Lower leg skin (tissue), 3 donors: ENCODE measurements around the gene CCDC9B.

Experiments used
- POLR2A ChIP-seq, 2 donors: fragments of 450-650 bp; IDR thresholded peaks; one replicate each; pipeline ENCODE4 v1.6.1; 2016 to 2017; ENCODE audit warnings: antibody characterized with exemption in 2 of 2, mild to moderate bottlenecking in 1 of 2, moderate library complexity in 1 of 2
- TF ChIP-seq, protein P1 (sequence below), 3 donors: fragments of 450-650 bp; IDR thresholded peaks; one replicate each; pipeline ENCODE4 v1.5.1; 2016; ENCODE audit warnings: antibody characterized with exemption in 3 of 3, mild to moderate bottlenecking in 3 of 3, moderate library complexity in 2 of 3

- TF ChIP-seq, protein P1, sequence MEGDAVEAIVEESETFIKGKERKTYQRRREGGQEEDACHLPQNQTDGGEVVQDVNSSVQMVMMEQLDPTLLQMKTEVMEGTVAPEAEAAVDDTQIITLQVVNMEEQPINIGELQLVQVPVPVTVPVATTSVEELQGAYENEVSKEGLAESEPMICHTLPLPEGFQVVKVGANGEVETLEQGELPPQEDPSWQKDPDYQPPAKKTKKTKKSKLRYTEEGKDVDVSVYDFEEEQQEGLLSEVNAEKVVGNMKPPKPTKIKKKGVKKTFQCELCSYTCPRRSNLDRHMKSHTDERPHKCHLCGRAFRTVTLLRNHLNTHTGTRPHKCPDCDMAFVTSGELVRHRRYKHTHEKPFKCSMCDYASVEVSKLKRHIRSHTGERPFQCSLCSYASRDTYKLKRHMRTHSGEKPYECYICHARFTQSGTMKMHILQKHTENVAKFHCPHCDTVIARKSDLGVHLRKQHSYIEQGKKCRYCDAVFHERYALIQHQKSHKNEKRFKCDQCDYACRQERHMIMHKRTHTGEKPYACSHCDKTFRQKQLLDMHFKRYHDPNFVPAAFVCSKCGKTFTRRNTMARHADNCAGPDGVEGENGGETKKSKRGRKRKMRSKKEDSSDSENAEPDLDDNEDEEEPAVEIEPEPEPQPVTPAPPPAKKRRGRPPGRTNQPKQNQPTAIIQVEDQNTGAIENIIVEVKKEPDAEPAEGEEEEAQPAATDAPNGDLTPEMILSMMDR (IDR thresholded peaks at IDR 0.05) = no peak
- TF ChIP-seq POLR2A (IDR thresholded peaks at IDR 0.05) = no peak
Observed at GRCh38 chr15:40344217-40344616, 3.5 kb upstream of the CCDC9B start.
